Fibroblast of mammary gland (primary cell): ENCODE results near the gene SYNPO2L.
A peak's percentile ranks its signal among the peaks of the same experiment; 100 is the strongest.

Experiments used
- DNase-seq: peaks from one replicate; pipeline ENCODE4 v3.0.0-alpha.2; 2010; ENCODE audit warnings: low read depth
- H3K4me3 ChIP-seq: 2 replicates; pipeline ENCODE4 v1.5.1; 2011; ENCODE audit warnings: low read depth, mild to moderate bottlenecking, low read length, moderate library complexity; ENCODE audit not compliant: control insufficient read depth
- CTCF ChIP-seq: conservative IDR thresholded peaks from 2 replicates; pipeline ENCODE4 v1.5.1; 2011; ENCODE audit warnings: low read depth, low read length, inconsistent platforms; ENCODE audit not compliant: control insufficient read depth, insufficient read depth

Gene SYNPO2L

DNA sequence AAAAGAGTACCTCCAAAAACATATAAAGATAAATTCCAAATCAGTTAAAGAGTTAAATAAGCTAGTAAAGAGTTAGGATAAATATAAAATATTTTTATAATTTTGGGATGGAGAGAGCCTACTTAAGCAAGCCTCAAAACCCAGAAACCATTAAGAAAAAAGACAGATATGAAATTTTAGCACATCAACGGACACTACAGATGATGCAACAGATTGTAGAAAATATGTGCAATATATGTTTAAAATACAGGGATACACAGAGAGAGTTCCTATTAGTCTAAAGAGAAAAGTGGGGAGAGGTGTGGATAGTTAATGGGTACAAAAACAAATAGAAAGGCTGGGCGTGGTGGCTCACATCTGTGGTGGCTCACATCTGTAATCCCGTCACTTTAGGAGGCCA, 41.1 kb downstream of the SYNPO2L start:
- no peak for TF ChIP-seq CTCF
- H3K4me3 ChIP-seq, result no peak overlapping the region
- no peak for DNase-seq

DNA sequence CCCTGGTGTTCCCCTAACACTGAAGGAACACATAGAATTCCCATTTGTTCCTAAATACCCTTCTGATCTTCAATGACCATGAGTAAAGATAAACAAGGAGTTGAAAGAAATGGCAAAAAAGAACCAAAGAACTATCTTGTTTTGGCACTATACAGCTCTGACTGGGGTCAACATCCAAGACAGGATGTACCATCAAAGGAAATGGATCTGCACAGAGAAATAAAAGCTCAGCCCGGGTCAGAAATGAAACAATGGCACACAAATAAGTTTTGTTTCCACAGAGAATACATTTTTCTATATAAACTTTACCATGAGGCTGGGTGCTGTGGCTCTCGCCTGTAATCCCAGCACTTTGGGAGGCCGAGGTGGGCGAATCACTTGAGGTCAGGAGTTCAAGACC, 46.7 kb downstream of the SYNPO2L start:
- DNase-seq, result no peak
- no peak overlapping the region for H3K4me3 ChIP-seq
- no peak for TF ChIP-seq CTCF

- no peak overlapping the region for H3K4me3 ChIP-seq
- DNase-seq, result no peak
- no peak for TF ChIP-seq CTCF
These were observed 54.3 kb downstream of the SYNPO2L start for GRCh38 chr10:73601486-73601921.

GRCh38 chr10:73597346-73597745, 58.5 kb downstream of the SYNPO2L start:
- TF ChIP-seq CTCF, result no peak
- no peak overlapping the region for H3K4me3 ChIP-seq
- DNase-seq, result peak; percentile 69
